ENCODE data around the gene CHCHD3. TPM values are rescaled to one million over a fixed set of nuclear protein-coding genes. Genes with fewer than 3 reads are reported as not detected.

Gene CHCHD3
- total and polyA plus RNA-seq, 2 of the 4 experiments (the other 2 are of a cell fraction) = 56.9 to 141 TPM

- Histone ChIP-seq H2BK15ac (ENCODE audit: low read depth, low read length) (no peak overlapping the region), H2BK20ac (ENCODE audit: low read depth, low read length) (no peak overlapping the region), H2AFZ (replicated peaks; ENCODE audit: low read length, poor library complexity) (no peak overlapping the region), H3K14ac (replicated peaks; ENCODE audit: low read depth, low read length) (no peak overlapping the region), H4K91ac (ENCODE audit: insufficient read depth, low read depth, low read length) (no peak overlapping the region), H4K5ac (ENCODE audit: low read depth, low read length) (no peak overlapping the region), H3K56ac (ENCODE audit: extremely low read depth, insufficient read depth, low read length) (no peak overlapping the region), H3K18ac (ENCODE audit: low read depth, low read length) (no peak overlapping the region; the same call in 1 of the 2 replicates), H3K4ac (ENCODE audit: low read depth, low read length) (no peak overlapping the region), H3K9ac (ENCODE audit: low read depth, low read length) (no peak overlapping the region), H4K8ac (ENCODE audit: low read depth in 2 of 2, low read length in 2 of 2) (no peak overlapping the region), H2AK5ac (ENCODE audit: low read depth, low read length) (no peak overlapping the region), H3K79me1 (ENCODE audit: low read depth in 1 of 2, low read length in 2 of 2) (peaks cover 10 to 23% of the 10 kb centered on the region in 2 experiments; a peak in 3 of 4 replicates), H3K9me1 (ENCODE audit: insufficient read depth, low read length) (no peaks in the 10 kb centered on the region), H3K36me3 (ENCODE audit: control insufficient read depth, insufficient read depth, low read length) (no peaks in the 10 kb centered on the region), H2BK5ac (ENCODE audit: low read depth, low read length, poor library complexity, severe bottlenecking) (no peak overlapping the region), H3K4me2 (ENCODE audit: low read depth, low read length) (no peak overlapping the region), H3K4me1 (ENCODE audit: control insufficient read depth, insufficient read depth, low read length) (peaks cover 1% of the 10 kb centered on the region; the same call in 1 of the 2 replicates), H4K20me1 (ENCODE audit: insufficient read depth, low read length) (peaks cover 16% of the 10 kb centered on the region; the same call in 1 of the 2 replicates), H3K23ac (ENCODE audit: low read depth, low read length) (no peak overlapping the region), H2BK120ac (ENCODE audit: low read depth, low read length) (no peak overlapping the region), H3K27ac (ENCODE audit: insufficient read depth, low read length) (no peak overlapping the region), H3K27me3 (ENCODE audit: control insufficient read depth, insufficient read depth, low read length) (no peaks in the 10 kb centered on the region), H3K4me3 (ENCODE audit: insufficient read depth, low read depth, low read length) (no peak overlapping the region), H3K9me3 (ENCODE audit: control insufficient read depth, insufficient read depth, low read length) (no peaks in the 10 kb centered on the region), H2AK9ac (replicated peaks; ENCODE audit: low read depth, low read length, poor library complexity) (no peak overlapping the region)
- no peak for DNase-seq
- dilution Hi-C loops (cut with HindIII; ENCODE audit: low sequenced_read_pairs, unreplicated experiment) (no loop called here), intact Hi-C loops (cut with micrococcal nuclease) (no loop called here), in situ Hi-C loops (cut with MboI; ENCODE audit: low sequenced_read_pairs) (no loop called here)
- TF ChIP-seq FOS (IDR thresholded peaks at IDR 0.05; ENCODE audit: low read depth, low read length) (no peak), MAFK (IDR thresholded peaks at IDR 0.05; ENCODE audit: low read depth, low read length) (no peak), RCOR1 (IDR thresholded peaks at IDR 0.05; ENCODE audit: insufficient replicate concordance, low read length) (no peak), CTCF (conservative IDR thresholded peaks at IDR 0.05; ENCODE audit: low read depth, low read length) (no peak), SMC3 (IDR thresholded peaks at IDR 0.05; ENCODE audit: low read depth, low read length) (no peak), MAZ (IDR thresholded peaks at IDR 0.05; ENCODE audit: borderline replicate concordance, low read depth, low read length) (no peak), MXI1 (IDR thresholded peaks at IDR 0.05; ENCODE audit: borderline replicate concordance, low read depth, low read length) (no peak), RAD21 (IDR thresholded peaks at IDR 0.05; ENCODE audit: low read length) (no peak), RFX5 (IDR thresholded peaks at IDR 0.05; ENCODE audit: low read depth, low read length) (no peak), POLR2A (IDR thresholded peaks at IDR 0.05; ENCODE audit: low read depth, low read length) (no peak), ELK1 (IDR thresholded peaks at IDR 0.05; ENCODE audit: borderline replicate concordance, low read depth, low read length) (no peak), BHLHE40 (IDR thresholded peaks at IDR 0.05; ENCODE audit: low read depth, low read length) (no peak), CHD1 (IDR thresholded peaks at IDR 0.05; ENCODE audit: low read depth, low read length) (no peak), CEBPB (IDR thresholded peaks at IDR 0.05; ENCODE audit: low read depth, low read length) (no peak)
- ATAC-seq (ENCODE audit: low read depth) = no peak
- ChIA-PET POLR2A (ENCODE audit: unreplicated experiment) (no interaction called here), CTCF (interaction anchor here (1.2 kb wide), 1 partner anchor 12 kb away, joined by 5 read pairs; no protein-coding TSS in a partner anchor)
- no TSS peak for BruUV-seq (replicated peaks)
Observed at GRCh38 chr7:132979524-132979923, 102.4 kb downstream of the CHCHD3 start.
